ENCODE measurements around the gene RUNX1. TPM values are rescaled to one million over a fixed set of nuclear protein-coding genes. Genes with fewer than 3 reads are reported as not detected.
A peak's percentile ranks its signal among the peaks of the same experiment; 100 is the strongest.

The RUNX1 gene
- total and polyA plus RNA-seq, 2 donors (not counting 1 experiment from before 2014, with no cell fraction given) = 26.3 to 73.0 TPM

- TF ChIP-seq EZH2 (IDR thresholded peaks at IDR 0.05; ENCODE audit: borderline replicate concordance, insufficient read depth, low read depth, low read length, poor library complexity, severe bottlenecking) = no peak
- no peak for TF ChIP-seq CTCF (IDR thresholded peaks at IDR 0.05)
- H3K9me3 Mint-ChIP-seq (ENCODE audit: insufficient read depth) = no peaks in the 10 kb centered on the region
- no peak overlapping the region for H3K27ac Mint-ChIP-seq
- Histone ChIP-seq H3K4me2 (replicated peaks; ENCODE audit: low read depth, low read length, poor library complexity, severe bottlenecking) (peak overlapping the region; percentile 99), H3K4me3 (ENCODE audit: control extremely low read depth in 1 of 5, extremely low read depth in 1 of 5, insufficient read depth in 1 of 5, low read depth in 2 of 5, low read length in 4 of 5) (no peak overlapping the region), H4K20me1 (ENCODE audit: control insufficient read depth, insufficient read depth, low read length, poor library complexity, severe bottlenecking) (peaks cover 37% of the 10 kb centered on the region), H2AFZ (ENCODE audit: insufficient read depth, low read depth, low read length, poor library complexity, severe bottlenecking) (no peak overlapping the region), H3K9ac (ENCODE audit: low read length) (no peak overlapping the region), H3K36me3 (replicated peaks in 1 of 2; ENCODE audit: control extremely low read depth in 1 of 2, control insufficient read depth in 1 of 2, extremely low read depth in 1 of 2, insufficient read depth in 2 of 2, low read length in 1 of 2) (no peaks in the 10 kb centered on the region), H3K9me3 (ENCODE audit: control extremely low read depth in 1 of 3, control insufficient read depth in 2 of 3, insufficient read depth in 1 of 3, low read length in 2 of 3) (peaks cover 0 to 4% (median 0%) of the 10 kb centered on the region in 3 donors), H3K79me2 (ENCODE audit: control insufficient read depth, insufficient read depth, low read length) (peaks cover 14% of the 10 kb centered on the region), H3K27me3 (replicated peaks in 1 of 4; ENCODE audit: control extremely low read depth in 1 of 4, control insufficient read depth in 3 of 4, insufficient read depth in 4 of 4, low read length in 3 of 4) (peaks cover 0 to 13% (median 2%) of the 10 kb centered on the region in 4 experiments), H3K4me1 (ENCODE audit: control insufficient read depth in 2 of 2, insufficient read depth in 2 of 2, low read length in 2 of 2) (peaks cover 35 to 37% of the 10 kb centered on the region in 2 donors), H3K27ac (ENCODE audit: low read length in 2 of 2) (no peak overlapping the region)
- ChIA-PET POLR2A (no interaction called here), CTCF (interaction anchor here (1.2 to 11.6 kb wide), 4 partner anchors 20 to 509 kb away, joined by 3 to 131 read pairs (median 42); partner anchors contain the start of gene RUNX1)
- ATAC-seq (ENCODE audit: low read depth) (no peak), DNase-seq (no peak)
- peak overlapping the region; percentile 94 for H3K4me3 Mint-ChIP-seq
- intact Hi-C loops (cut with micrococcal nuclease) = loop anchor here (2.0 to 10.0 kb wide), 4 partner anchors 86 to 723 kb away; no protein-coding TSS in a partner anchor
- 90% methylated on average over 6 of the region's 8 CpGs for WGBS (ENCODE audit: insufficient coverage)
- H3K4me1 Mint-ChIP-seq = peaks cover 28% of the 10 kb centered on the region
- no peaks in the 10 kb centered on the region for H3K27me3 Mint-ChIP-seq
Measured at GRCh38 chr21:34891613-34891943, 157.5 kb downstream of the RUNX1 start.

Data from B cell (primary cell).